ENCODE data around the gene C13orf46.

C13orf46 gene

GRCh38 chr13:113937073-113937472, 36.8 kb downstream of the C13orf46 start:
- no peak for DNase-seq

- no peak for DNase-seq
These were observed 37.5 kb downstream of the C13orf46 start for GRCh38 chr13:113936166-113936965.

GRCh38 chr13:113935001-113935844, 38.7 kb downstream of the C13orf46 start:
- DNase-seq, result no peak

DNA sequence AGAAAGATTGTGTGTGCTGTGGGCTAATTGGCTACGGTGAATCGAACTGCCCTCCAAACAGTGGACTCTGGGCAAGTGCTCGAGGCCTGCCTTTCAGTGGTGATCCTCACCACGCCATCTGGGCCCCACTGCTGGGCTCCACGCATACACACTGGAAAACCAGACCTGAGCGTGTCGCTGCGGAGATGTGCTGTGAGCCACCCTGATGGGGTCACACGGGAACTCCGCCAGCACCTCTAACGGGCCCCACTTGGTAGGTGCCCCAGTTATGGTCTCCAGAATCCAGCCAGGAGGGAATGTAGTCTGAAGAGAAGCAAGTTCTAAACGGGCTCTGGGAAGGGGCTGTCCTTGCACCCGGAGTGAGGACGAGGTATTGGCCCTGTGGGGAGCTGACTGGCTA, 39.3 kb downstream of the C13orf46 start:
- DNase-seq, result no peak

- no peak for DNase-seq
These were observed 40.0 kb downstream of the C13orf46 start for GRCh38 chr13:113933901-113934300.

- no peak for DNase-seq
These were observed 41.9 kb downstream of the C13orf46 start for GRCh38 chr13:113931841-113932459.

GRCh38 chr13:113930671-113931637, 42.9 kb downstream of the C13orf46 start:
- no peak for DNase-seq

- DNase-seq, result no peak
These were observed 44.0 kb downstream of the C13orf46 start for GRCh38 chr13:113929628-113930615.

DNA sequence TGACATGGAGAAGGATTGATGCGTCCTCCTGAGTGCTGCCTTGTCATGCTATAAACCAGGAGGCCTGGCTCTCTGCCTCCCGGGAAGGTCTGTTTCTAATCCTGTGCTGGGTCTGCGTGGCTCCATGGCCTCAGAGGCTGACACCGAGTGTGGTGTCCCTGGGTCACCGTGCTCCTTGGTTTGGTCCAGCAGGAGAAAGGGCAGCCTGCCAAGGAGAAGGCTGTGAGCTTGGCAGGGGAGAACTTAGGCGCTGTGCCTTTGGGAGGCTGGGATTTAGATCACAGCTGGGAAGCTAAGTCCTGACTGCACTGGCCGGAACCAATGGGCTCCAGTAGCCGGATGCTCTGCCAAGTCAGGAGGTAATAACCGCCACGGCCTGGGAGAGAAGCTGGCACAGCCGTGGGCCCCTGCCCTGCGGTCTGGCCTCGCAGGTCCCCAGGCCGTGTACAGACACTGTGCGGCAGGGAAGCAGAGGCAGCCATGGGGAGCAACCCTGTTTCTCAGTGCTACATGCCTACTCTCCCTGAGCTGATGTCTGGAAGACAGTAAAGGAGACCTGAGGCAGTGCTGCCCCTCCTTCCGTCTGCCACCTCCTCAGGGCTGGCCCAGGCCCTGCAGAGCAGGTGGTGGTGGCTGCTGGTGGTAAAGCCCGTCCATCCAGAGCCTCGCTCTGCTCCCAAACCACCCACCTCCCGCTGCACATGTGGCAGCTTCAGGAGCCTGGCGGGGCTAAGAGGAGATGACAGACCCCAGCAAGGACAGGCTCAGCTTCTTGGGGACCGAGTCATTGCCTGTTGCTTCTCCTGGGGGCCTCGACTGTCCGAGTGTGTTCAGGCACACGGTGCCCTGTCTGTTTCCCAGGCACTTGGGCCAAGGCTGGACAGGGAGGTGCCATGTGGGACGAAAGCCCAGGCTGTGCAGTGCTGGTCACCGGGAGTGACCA, 44.9 kb downstream of the C13orf46 start:
- DNase-seq, result no peak

- no peak for DNase-seq
These were observed 46.0 kb downstream of the C13orf46 start for GRCh38 chr13:113927661-113928581.

- no peak for DNase-seq
These were observed 46.8 kb downstream of the C13orf46 start for GRCh38 chr13:113926951-113927660.

DNA sequence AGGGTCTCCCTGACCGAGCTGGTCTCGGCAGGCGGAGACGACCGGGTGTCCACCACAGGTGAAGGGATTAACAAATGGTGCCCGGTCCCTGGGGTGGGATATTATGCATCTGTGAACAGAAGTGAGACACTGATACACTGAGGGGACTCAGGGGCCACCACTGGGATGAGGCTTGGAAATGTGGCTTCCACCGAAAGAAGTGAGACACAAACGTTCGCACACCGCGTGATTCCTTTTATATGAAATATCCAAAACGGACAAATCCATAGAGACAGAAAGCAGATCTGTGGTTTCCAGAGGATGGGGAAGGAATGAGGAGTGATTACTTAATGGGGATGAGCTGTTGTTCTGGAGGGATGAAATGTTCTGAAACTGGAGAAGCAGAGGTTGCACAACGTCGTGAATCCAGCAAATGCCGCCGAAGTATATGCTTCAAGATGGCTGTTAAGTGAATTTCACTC, 47.5 kb downstream of the C13orf46 start:
- DNase-seq, result no peak

DNA sequence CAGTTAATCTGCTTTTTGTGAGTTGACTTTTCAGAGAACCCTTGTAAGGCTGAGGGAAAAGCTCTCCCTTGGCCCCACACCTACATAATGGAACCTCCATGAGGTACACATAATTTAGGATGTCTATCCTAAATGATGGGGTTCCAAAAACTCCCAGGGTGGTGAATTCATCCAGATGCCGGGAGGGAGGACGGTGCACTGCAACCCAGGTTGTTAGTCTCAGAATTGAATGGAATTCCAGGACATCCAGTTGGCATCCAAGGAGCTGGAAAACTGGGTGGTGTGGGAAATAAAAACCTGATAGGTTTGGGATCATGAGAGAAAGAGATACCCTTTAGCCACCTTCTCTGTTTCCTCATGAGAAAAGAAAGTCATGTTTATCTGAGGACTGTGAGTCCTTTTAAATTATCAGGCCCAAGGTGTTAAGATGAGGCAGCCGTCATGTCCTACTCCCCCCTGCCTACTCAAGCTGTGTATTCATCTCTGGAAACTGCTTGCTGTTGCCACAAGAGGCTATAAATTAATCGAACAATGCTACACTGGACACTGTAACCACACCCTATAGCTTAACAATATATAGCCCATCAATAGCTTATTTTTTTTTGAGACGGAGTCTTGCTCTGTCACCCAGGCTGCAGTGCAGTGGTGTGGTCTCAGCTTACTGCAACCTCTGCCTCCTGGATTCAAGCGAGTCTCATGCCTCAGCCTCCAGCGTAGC, 49.5 kb downstream of the C13orf46 start:
- no peak for DNase-seq

GRCh38 chr13:113923376-113924063, 50.4 kb downstream of the C13orf46 start:
- DNase-seq, result no peak

DNA sequence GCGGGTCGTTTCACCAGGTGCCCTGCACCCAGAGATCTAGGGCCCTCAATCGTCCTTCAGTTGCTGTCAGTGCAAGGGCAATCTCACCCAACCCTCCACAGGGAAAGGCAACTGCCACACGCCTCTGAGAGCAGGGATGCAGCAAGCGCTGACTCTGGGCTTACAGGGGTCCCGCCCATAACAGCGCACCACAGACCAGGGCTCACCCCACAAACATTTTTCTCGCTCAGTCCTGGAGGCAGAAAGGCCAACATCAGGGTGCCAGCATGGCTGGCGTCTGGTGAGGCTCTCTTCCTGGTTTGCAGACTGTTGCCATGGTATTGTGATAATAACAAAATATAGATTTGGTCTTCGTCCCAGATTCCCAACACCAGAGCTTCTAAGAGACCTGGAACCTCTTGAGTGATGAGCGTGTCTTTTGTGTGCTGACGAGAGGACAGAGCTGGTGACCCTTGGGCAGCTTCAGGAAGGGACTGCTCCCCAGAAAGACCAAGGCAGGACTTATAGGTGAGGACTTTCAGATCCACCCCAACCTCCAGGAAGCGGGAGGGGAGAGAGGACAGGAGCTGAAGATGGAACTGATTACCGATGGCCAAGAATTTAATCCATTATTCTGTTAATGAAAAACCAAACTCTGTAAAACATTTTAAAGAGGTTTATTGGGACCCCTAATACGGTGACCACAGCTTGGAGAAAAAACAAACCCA, 51.3 kb downstream of the C13orf46 start:
- DNase-seq, result no peak

DNA sequence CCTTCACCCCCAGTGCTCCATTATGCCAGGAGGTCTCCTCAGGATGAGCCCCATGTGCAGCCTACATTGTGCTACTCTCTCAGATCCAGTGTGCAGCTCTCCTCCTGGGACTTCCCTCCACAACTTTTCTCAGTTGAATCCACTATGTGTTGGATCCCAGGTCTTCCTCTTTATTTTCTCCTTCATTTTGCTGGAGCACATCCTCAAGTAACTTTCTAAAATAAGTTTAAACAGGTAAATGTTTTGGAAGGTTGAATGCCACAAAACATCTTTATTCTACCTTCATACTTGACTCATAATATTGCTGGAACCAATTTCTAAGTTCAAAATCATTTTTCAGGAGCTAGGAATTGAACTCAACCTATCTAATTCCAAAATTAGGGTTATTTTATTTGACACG, 52.1 kb downstream of the C13orf46 start:
- DNase-seq, result no peak
